ENCODE measurements around the gene SEMA4F. TPM values are rescaled to one million over a fixed set of nuclear protein-coding genes. Genes with fewer than 3 reads are reported as not detected.

Gene SEMA4F
- total and polyA plus RNA-seq, 4 donors: 1.4 to 10.8 (median 7.2) TPM

- intact Hi-C loops (cut with DNase I): loop anchor here (5.0 kb wide), 2 partner anchors 184 to 714 kb away; no protein-coding TSS in a partner anchor
- H3K27me3 ChIP-seq (ENCODE audit: control insufficient read depth in 1 of 2, insufficient read depth in 2 of 2, low read length in 1 of 2): no peaks in the 10 kb centered on the region
- WGBS, 2 donors: 79 to 85% methylated on average over 1 of the region's 1 CpG
These were observed 39.6 kb downstream of the SEMA4F start for GRCh38 chr2:74693668-74694067.

GRCh38 chr2:74694281-74694680, 40.2 kb downstream of the SEMA4F start:
- H3K36me3 ChIP-seq (ENCODE audit: control insufficient read depth in 1 of 2, insufficient read depth in 2 of 2, low read length in 1 of 2): no peaks in the 10 kb centered on the region
- no peaks in the 10 kb centered on the region for H3K9me3 ChIP-seq (ENCODE audit: control insufficient read depth, low read length)
- no peak overlapping the region for H3K27ac ChIP-seq (ENCODE audit: low read depth in 1 of 2, low read length in 2 of 2)
- H3K4me1 ChIP-seq (ENCODE audit: control insufficient read depth in 1 of 2, insufficient read depth in 2 of 2, low read length in 2 of 2): no peaks in the 10 kb centered on the region
- no peak for ATAC-seq (ENCODE audit: low FRiP score)
- 84 to 86% methylated on average over 3 of the region's 3 CpGs for WGBS, 2 donors
- no peak overlapping the region for H3K4me3 ChIP-seq (ENCODE audit: low read length in 2 of 2)
- DNase-seq: no peak
- intact Hi-C loops (cut with DNase I): loop anchor here (5.0 kb wide), 2 partner anchors 183 to 713 kb away; no protein-coding TSS in a partner anchor
- no peaks in the 10 kb centered on the region for H3K27me3 ChIP-seq (ENCODE audit: control insufficient read depth in 1 of 2, insufficient read depth in 2 of 2, low read length in 1 of 2)

More at GRCh38 chr2:74693668-74694067, 39.6 kb downstream of the SEMA4F start:
- Histone ChIP-seq H3K9me3 (ENCODE audit: control insufficient read depth, low read length) (no peaks in the 10 kb centered on the region), H3K27ac (ENCODE audit: low read depth in 1 of 2, low read length in 2 of 2) (no peak overlapping the region), H3K4me3 (ENCODE audit: low read length in 2 of 2) (no peak overlapping the region), H3K36me3 (ENCODE audit: control insufficient read depth in 1 of 2, insufficient read depth in 2 of 2, low read length in 1 of 2) (no peaks in the 10 kb centered on the region), H3K4me1 (ENCODE audit: control insufficient read depth in 1 of 2, insufficient read depth in 2 of 2, low read length in 2 of 2) (no peaks in the 10 kb centered on the region)
- ATAC-seq (ENCODE audit: low FRiP score): no peak
- no peak for DNase-seq

GRCh38 chr2:74695663-74696062, 41.6 kb downstream of the SEMA4F start:
- H3K9me3 ChIP-seq (ENCODE audit: control insufficient read depth, low read length): no peaks in the 10 kb centered on the region
- 76 to 82% methylated on average over 4 of the region's 4 CpGs for WGBS, 2 donors
- H3K27ac ChIP-seq (ENCODE audit: low read depth in 1 of 2, low read length in 2 of 2): no peak overlapping the region
- intact Hi-C loops (cut with DNase I): no loop called here
- ATAC-seq (ENCODE audit: low FRiP score) (no peak), DNase-seq (no peak)
- H3K4me1 ChIP-seq (ENCODE audit: control insufficient read depth in 1 of 2, insufficient read depth in 2 of 2, low read length in 2 of 2): no peaks in the 10 kb centered on the region
- no peak overlapping the region for H3K4me3 ChIP-seq (ENCODE audit: low read length in 2 of 2)
- H3K27me3 ChIP-seq (ENCODE audit: control insufficient read depth in 1 of 2, insufficient read depth in 2 of 2, low read length in 1 of 2): no peaks in the 10 kb centered on the region
- H3K36me3 ChIP-seq (ENCODE audit: control insufficient read depth in 1 of 2, insufficient read depth in 2 of 2, low read length in 1 of 2): no peaks in the 10 kb centered on the region

- Histone ChIP-seq H3K27ac (ENCODE audit: low read depth in 1 of 2, low read length in 2 of 2) (no peak overlapping the region), H3K36me3 (ENCODE audit: control insufficient read depth in 1 of 2, insufficient read depth in 2 of 2, low read length in 1 of 2) (no peaks in the 10 kb centered on the region), H3K9me3 (ENCODE audit: control insufficient read depth, low read length) (peaks cover 1% of the 10 kb centered on the region), H3K27me3 (ENCODE audit: control insufficient read depth in 1 of 2, insufficient read depth in 2 of 2, low read length in 1 of 2) (no peaks in the 10 kb centered on the region), H3K4me3 (ENCODE audit: low read length in 2 of 2) (no peak overlapping the region), H3K4me1 (ENCODE audit: control insufficient read depth in 1 of 2, insufficient read depth in 2 of 2, low read length in 2 of 2) (no peaks in the 10 kb centered on the region)
- DNase-seq (no peak), ATAC-seq (ENCODE audit: low FRiP score) (no peak)
- intact Hi-C loops (cut with DNase I): no loop called here
- 70 to 75% methylated on average over 2 of the region's 2 CpGs for WGBS, 2 donors
These were observed 42.8 kb downstream of the SEMA4F start for GRCh38 chr2:74696829-74697228.

GRCh38 chr2:74700643-74701372, 46.8 kb downstream of the SEMA4F start:
- ATAC-seq (ENCODE audit: low FRiP score): no peak
- Histone ChIP-seq H3K4me1 (ENCODE audit: control insufficient read depth in 1 of 2, insufficient read depth in 2 of 2, low read length in 2 of 2) (no peaks in the 10 kb centered on the region), H3K36me3 (ENCODE audit: control insufficient read depth in 1 of 2, insufficient read depth in 2 of 2, low read length in 1 of 2) (no peaks in the 10 kb centered on the region), H3K9me3 (ENCODE audit: control insufficient read depth, low read length) (peaks cover 1% of the 10 kb centered on the region), H3K27ac (ENCODE audit: low read depth in 1 of 2, low read length in 2 of 2) (no peak overlapping the region), H3K27me3 (ENCODE audit: control insufficient read depth in 1 of 2, insufficient read depth in 2 of 2, low read length in 1 of 2) (no peaks in the 10 kb centered on the region), H3K4me3 (ENCODE audit: low read length in 2 of 2) (no peak overlapping the region)
- intact Hi-C loops (cut with DNase I): no loop called here
- no peak for DNase-seq
- 76 to 77% methylated on average over 2 of the region's 2 CpGs for WGBS, 2 donors

GRCh38 chr2:74702001-74702715, 48.1 kb downstream of the SEMA4F start:
- Histone ChIP-seq H3K36me3 (ENCODE audit: control insufficient read depth in 1 of 2, insufficient read depth in 2 of 2, low read length in 1 of 2) (peaks cover 0 to 2% of the 10 kb centered on the region in 2 donors), H3K27ac (ENCODE audit: low read depth in 1 of 2, low read length in 2 of 2) (no peak overlapping the region), H3K4me1 (ENCODE audit: control insufficient read depth in 1 of 2, insufficient read depth in 2 of 2, low read length in 2 of 2) (no peaks in the 10 kb centered on the region), H3K27me3 (ENCODE audit: control insufficient read depth in 1 of 2, insufficient read depth in 2 of 2, low read length in 1 of 2) (no peaks in the 10 kb centered on the region), H3K4me3 (ENCODE audit: low read length in 2 of 2) (no peak overlapping the region), H3K9me3 (ENCODE audit: control insufficient read depth, low read length) (peaks cover 1% of the 10 kb centered on the region)
- no peak for DNase-seq
- no peak for ATAC-seq (ENCODE audit: low FRiP score)
- 79 to 88% methylated on average over 4 of the region's 4 CpGs for whole genome bisulfite sequencing, 2 donors
- intact Hi-C loops (cut with DNase I): no loop called here

GRCh38 chr2:74703373-74703772, 49.3 kb downstream of the SEMA4F start:
- Histone ChIP-seq H3K27me3 (ENCODE audit: control insufficient read depth in 1 of 2, insufficient read depth in 2 of 2, low read length in 1 of 2) (no peaks in the 10 kb centered on the region), H3K9me3 (ENCODE audit: control insufficient read depth, low read length) (peaks cover 1% of the 10 kb centered on the region), H3K4me3 (ENCODE audit: low read length in 2 of 2) (no peak overlapping the region), H3K4me1 (ENCODE audit: control insufficient read depth in 1 of 2, insufficient read depth in 2 of 2, low read length in 2 of 2) (no peaks in the 10 kb centered on the region), H3K36me3 (ENCODE audit: control insufficient read depth in 1 of 2, insufficient read depth in 2 of 2, low read length in 1 of 2) (peaks cover 0 to 2% of the 10 kb centered on the region in 2 donors), H3K27ac (ENCODE audit: low read depth in 1 of 2, low read length in 2 of 2) (no peak overlapping the region)
- intact Hi-C loops (cut with DNase I): no loop called here
- 79 to 81% methylated on average over 6 of the region's 6 CpGs for WGBS, 2 donors
- peak in 1 of 2 donors; percentile 52 for DNase-seq
- ATAC-seq (ENCODE audit: low FRiP score): peak; percentile 59

GRCh38 chr2:74704216-74704615, 50.2 kb downstream of the SEMA4F start:
- Histone ChIP-seq H3K4me1 (ENCODE audit: control insufficient read depth in 1 of 2, insufficient read depth in 2 of 2, low read length in 2 of 2) (no peaks in the 10 kb centered on the region), H3K4me3 (ENCODE audit: low read length in 2 of 2) (no peak overlapping the region), H3K27ac (ENCODE audit: low read depth in 1 of 2, low read length in 2 of 2) (no peak overlapping the region), H3K36me3 (ENCODE audit: control insufficient read depth in 1 of 2, insufficient read depth in 2 of 2, low read length in 1 of 2) (peaks cover 0 to 2% of the 10 kb centered on the region in 2 donors), H3K27me3 (ENCODE audit: control insufficient read depth in 1 of 2, insufficient read depth in 2 of 2, low read length in 1 of 2) (no peaks in the 10 kb centered on the region), H3K9me3 (ENCODE audit: control insufficient read depth, low read length) (peaks cover 1% of the 10 kb centered on the region)
- WGBS, 2 donors: 89 to 95% methylated on average over 2 of the region's 2 CpGs
- DNase-seq (no peak), ATAC-seq (ENCODE audit: low FRiP score) (no peak)
- intact Hi-C loops (cut with DNase I): no loop called here

GRCh38 chr2:74706741-74707140, 52.7 kb downstream of the SEMA4F start:
- H3K9me3 ChIP-seq (ENCODE audit: control insufficient read depth, low read length): no peaks in the 10 kb centered on the region
- no peaks in the 10 kb centered on the region for H3K27me3 ChIP-seq (ENCODE audit: control insufficient read depth in 1 of 2, insufficient read depth in 2 of 2, low read length in 1 of 2)
- no peaks in the 10 kb centered on the region for H3K4me1 ChIP-seq (ENCODE audit: control insufficient read depth in 1 of 2, insufficient read depth in 2 of 2, low read length in 2 of 2)
- DNase-seq (no peak), ATAC-seq (ENCODE audit: low FRiP score) (no peak)
- no peak overlapping the region for H3K27ac ChIP-seq (ENCODE audit: low read depth in 1 of 2, low read length in 2 of 2)
- H3K36me3 ChIP-seq (ENCODE audit: control insufficient read depth in 1 of 2, insufficient read depth in 2 of 2, low read length in 1 of 2): peaks cover 0 to 2% of the 10 kb centered on the region in 2 donors
- intact Hi-C loops (cut with DNase I): no loop called here
- H3K4me3 ChIP-seq (ENCODE audit: low read length in 2 of 2): no peak overlapping the region

Data from aorta (tissue), 5 donors.